ENCODE data around the gene CPSF3. TPM values are rescaled to one million over a fixed set of nuclear protein-coding genes. Genes with fewer than 3 reads are reported as not detected.
A peak's percentile ranks its signal among the peaks of the same experiment; 100 is the strongest.

The CPSF3 gene
- total and polyA plus RNA-seq, 9 of the 15 experiments (the other 6 are each of a cell fraction or from before 2014, with no cell fraction given) = 54.2 to 151 (median 94.5) TPM

- peak; percentile 60; the same call in 1 of the 2 replicates for TF ChIP-seq ZNF740 (CRISPR knock-in tag; IDR thresholded peaks at IDR 0.05)
- no peak for TF ChIP-seq ZNF740 (tag; IDR thresholded peaks at IDR 0.05)
- no peak for TF ChIP-seq HMBOX1 (IDR thresholded peaks at IDR 0.05)
- TF ChIP-seq MTA3 (IDR thresholded peaks at IDR 0.05; ENCODE audit: borderline replicate concordance) = peak; percentile 85; the same call in 1 of the 2 replicates
- TF ChIP-seq TFAP4 (CRISPR knock-in tag; IDR thresholded peaks at IDR 0.05; ENCODE audit: borderline replicate concordance) = peak; percentile 88
- TF ChIP-seq SMAD4 (CRISPR knock-in tag; conservative IDR thresholded peaks at IDR 0.05) = peak; percentile 78
- peak; percentile 37; the same call in 1 of the 2 replicates for TF ChIP-seq KLF6 (CRISPR knock-in tag; IDR thresholded peaks at IDR 0.05; ENCODE audit: borderline replicate concordance)
- peak in 1 of 2 experiments; percentile 53; a peak in 1 of 4 replicates for TF ChIP-seq TRIM24 (IDR thresholded peaks at IDR 0.05)
- no peak for TF ChIP-seq HBP1 (CRISPR knock-in tag; IDR thresholded peaks at IDR 0.05)
- TF ChIP-seq POLR2AphosphoS2 (IDR thresholded peaks at IDR 0.05; ENCODE audit: low read length) = no peak
- TF ChIP-seq ATF3 (IDR thresholded peaks at IDR 0.05) = no peak
- TF ChIP-seq ATF3 (CRISPR knock-in tag; conservative IDR thresholded peaks at IDR 0.05) = peak; percentile 67
- 0 out of 2 replicates have a peak, but pooled peaks have one; percentile 35 for TF ChIP-seq MEF2A (IDR thresholded peaks at IDR 0.05; ENCODE audit: control insufficient read depth, low read depth, low read length)
- peak; percentile 74 for TF ChIP-seq MAX (CRISPR knock-in tag; IDR thresholded peaks at IDR 0.05)
- peak; percentile 72; the same call in 1 of the 2 replicates for TF ChIP-seq ZSCAN29 (IDR thresholded peaks at IDR 0.05)
- TF ChIP-seq FOXK1 (CRISPR knock-in tag; IDR thresholded peaks at IDR 0.05; ENCODE audit: borderline replicate concordance) = no peak
- peak; percentile 75; the same call in 1 of the 2 replicates for TF ChIP-seq ZNF263 (CRISPR knock-in tag; IDR thresholded peaks at IDR 0.05; ENCODE audit: borderline replicate concordance)
- TF ChIP-seq SIN3B (IDR thresholded peaks at IDR 0.05; ENCODE audit: low read depth) = peak; percentile 67; the same call in 1 of the 2 replicates
- TF ChIP-seq SMAD1 (IDR thresholded peaks at IDR 0.05; ENCODE audit: low read depth, low read length, partially characterized antibody) = no peak
- TF ChIP-seq MYBL2 (IDR thresholded peaks at IDR 0.05; ENCODE audit: low read depth) = no peak
- TF ChIP-seq MYBL2 (CRISPR knock-in tag; IDR thresholded peaks at IDR 0.05; ENCODE audit: borderline replicate concordance) = no peak
These were observed at the start of gene CPSF3, which contains the start of gene ITGB1BP1 (continued) for GRCh38 chr2:9423100-9423921.
